Measurements from ENCODE around the gene ZFX.
"Not testable (repeated sequence)": the region's sequence is repeated elsewhere in the genome, so short reads cannot be mapped to it uniquely, and the experiment has no call there.

Gene ZFX

GRCh38 chrX:24153178-24153795 is 3.8 kb downstream of the ZFX start:
- DNase-seq: no peak

GRCh38 chrX:24153796-24154189 is 4.3 kb downstream of the ZFX start:
- DNase-seq: no peak

- DNase-seq: no peak
These were observed 5.0 kb downstream of the ZFX start for GRCh38 chrX:24154490-24155034.

- DNase-seq: not testable (repeated sequence)
These were observed 6.2 kb downstream of the ZFX start for GRCh38 chrX:24155747-24156146.

GRCh38 chrX:24156177-24156576 is 6.6 kb downstream of the ZFX start:
- DNase-seq: no peak

GRCh38 chrX:24158881-24159280 is 9.4 kb downstream of the ZFX start:
- DNase-seq: no peak

- no peak for DNase-seq
These were observed 16.5 kb downstream of the ZFX start for GRCh38 chrX:24166078-24166477.

- no peak for DNase-seq
These were observed 18.4 kb downstream of the ZFX start for GRCh38 chrX:24167719-24168472.

- no peak for DNase-seq
These were observed 19.3 kb downstream of the ZFX start for GRCh38 chrX:24168807-24169206.

- DNase-seq: no peak
These were observed 19.7 kb downstream of the ZFX start for GRCh38 chrX:24169211-24169610.

GRCh38 chrX:24173115-24173847 is 23.8 kb downstream of the ZFX start:
- DNase-seq: no peak

GRCh38 chrX:24175276-24175675 is 25.7 kb downstream of the ZFX start:
- DNase-seq: no peak

GRCh38 chrX:24178441-24178840 is 28.9 kb downstream of the ZFX start:
- no peak for DNase-seq

- no peak for DNase-seq
These were observed 34.5 kb downstream of the ZFX start for GRCh38 chrX:24184018-24184417.

GRCh38 chrX:24186483-24186882 is 37.0 kb downstream of the ZFX start:
- no peak for DNase-seq

- DNase-seq: no peak
These were observed 37.5 kb downstream of the ZFX start for GRCh38 chrX:24186986-24187385.

GRCh38 chrX:24189490-24189889 is 40.0 kb downstream of the ZFX start:
- DNase-seq: no peak

GRCh38 chrX:24190500-24191156 is 41.1 kb downstream of the ZFX start:
- no peak for DNase-seq

- DNase-seq: no peak
These were observed 47.0 kb downstream of the ZFX start for GRCh38 chrX:24196509-24196908.

GRCh38 chrX:24198101-24198500 is 48.6 kb downstream of the ZFX start:
- no peak for DNase-seq

GRCh38 chrX:24200133-24200532 is 50.6 kb downstream of the ZFX start:
- DNase-seq: no peak

GRCh38 chrX:24201216-24201615 is 51.7 kb downstream of the ZFX start:
- no peak for DNase-seq

GRCh38 chrX:24202465-24203031 is 53.0 kb downstream of the ZFX start:
- DNase-seq: no peak

All from NCI-H2029 (cell line).